SHP77 treated with DMSO at 0.1 percent for 48 hours (cell line): Measurements from ENCODE around the gene ATP11A.
"Not testable (repeated sequence)": the region's sequence is repeated elsewhere in the genome, so short reads cannot be mapped to it uniquely, and the experiment has no call there.

Source experiments
- DNase-seq: peaks from one replicate; lab custom pipeline; 2025; lab: John Stamatoyannopoulos, UW

The ATP11A gene

DNA sequence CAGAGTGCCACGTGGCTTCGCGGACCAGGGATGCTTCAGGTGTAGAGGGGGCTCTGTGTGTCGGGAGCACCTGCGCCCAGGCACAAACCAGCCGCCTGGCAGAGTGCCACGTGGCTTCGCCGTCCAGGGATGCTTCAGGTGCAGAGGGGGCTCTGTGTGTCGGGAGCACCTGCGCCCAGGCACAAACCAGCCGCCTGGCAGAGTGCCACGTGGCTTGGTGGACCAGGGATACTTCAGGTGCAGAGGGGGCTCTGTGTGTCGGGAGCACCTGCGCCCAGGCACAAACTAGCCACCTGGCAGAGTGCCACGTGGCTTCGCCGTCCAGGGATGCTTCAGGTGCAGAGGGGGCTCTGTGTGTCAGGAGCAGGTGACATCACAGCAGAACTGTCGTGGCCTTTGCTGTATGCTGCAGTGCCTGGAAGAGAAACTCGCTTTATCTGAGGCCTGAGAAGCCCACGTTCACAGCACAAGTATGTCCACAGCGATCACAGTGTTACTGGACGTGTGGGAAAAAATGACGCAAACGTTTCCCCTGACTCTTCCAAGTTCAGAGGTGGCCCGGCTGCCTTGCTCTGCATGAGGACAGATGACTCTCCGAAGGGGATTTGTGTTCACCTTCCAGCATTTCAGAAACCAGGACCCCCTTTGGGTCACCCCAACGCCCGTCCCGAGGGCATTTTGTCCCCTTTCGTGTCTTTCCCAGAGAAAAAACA is 151.6 kb downstream of the ATP11A start:
- DNase-seq, result not testable (repeated sequence)

DNA sequence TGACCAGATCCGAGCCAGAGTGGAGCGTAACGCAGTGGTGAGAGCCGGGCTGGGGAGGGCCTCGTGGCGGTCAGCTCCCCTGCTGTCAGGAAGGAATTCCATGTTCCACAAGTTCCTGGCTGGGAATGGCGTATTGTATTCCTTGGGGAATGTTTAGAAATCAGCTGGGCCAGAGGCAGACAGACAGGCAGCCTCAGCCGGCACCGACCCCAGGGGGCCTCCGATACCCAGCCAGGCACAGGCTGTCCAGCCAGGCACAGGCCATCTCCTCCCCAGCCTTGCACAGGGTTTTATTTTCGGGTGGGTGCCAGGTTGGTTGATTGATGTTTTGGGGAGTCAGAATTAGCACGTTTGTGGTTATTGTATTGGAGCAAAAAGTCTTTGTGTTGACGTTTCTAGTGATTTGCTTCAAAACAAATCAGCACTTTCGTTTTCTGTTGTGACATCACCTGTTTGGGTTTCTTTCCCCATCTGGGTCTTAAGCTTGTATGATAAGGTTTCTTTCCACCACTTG is 152.6 kb downstream of the ATP11A start:
- no peak for DNase-seq

- no peak for DNase-seq
These were observed 153.1 kb downstream of the ATP11A start for GRCh38 chr13:112842931-112843391.

- no peak for DNase-seq
These were observed 153.7 kb downstream of the ATP11A start for GRCh38 chr13:112843392-112844111.

DNA sequence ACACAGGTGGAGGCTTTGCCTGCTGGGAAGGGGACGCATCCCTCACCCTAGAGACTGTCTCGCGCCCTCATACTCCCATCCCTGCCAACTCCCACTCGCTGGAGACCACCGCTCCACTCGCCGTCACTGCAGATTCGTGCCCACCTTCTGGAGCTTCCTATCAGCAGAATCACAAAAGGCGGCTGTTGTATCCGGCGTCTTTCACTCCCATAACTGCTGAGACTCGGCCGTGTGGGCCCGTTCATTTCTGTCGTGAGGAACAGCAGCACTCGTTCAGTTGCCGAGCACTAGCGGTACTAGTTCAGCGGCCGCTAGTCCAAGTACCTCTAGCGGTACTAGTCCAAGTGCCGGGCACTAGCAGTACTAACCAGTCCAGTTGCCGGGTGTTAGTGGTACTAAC is 154.6 kb downstream of the ATP11A start:
- no peak for DNase-seq

GRCh38 chr13:112844879-112845278 is 155.0 kb downstream of the ATP11A start:
- no peak for DNase-seq

- no peak for DNase-seq
These were observed 155.8 kb downstream of the ATP11A start for GRCh38 chr13:112845511-112846144.

- DNase-seq, result no peak
These were observed 156.7 kb downstream of the ATP11A start for GRCh38 chr13:112846411-112847115.

GRCh38 chr13:112849500-112849899 is 159.7 kb downstream of the ATP11A start:
- DNase-seq, result peak; percentile 100

GRCh38 chr13:112850273-112850672 is 160.4 kb downstream of the ATP11A start:
- DNase-seq, result no peak

GRCh38 chr13:112851107-112852038 is 161.5 kb downstream of the ATP11A start:
- DNase-seq, result no peak

DNA sequence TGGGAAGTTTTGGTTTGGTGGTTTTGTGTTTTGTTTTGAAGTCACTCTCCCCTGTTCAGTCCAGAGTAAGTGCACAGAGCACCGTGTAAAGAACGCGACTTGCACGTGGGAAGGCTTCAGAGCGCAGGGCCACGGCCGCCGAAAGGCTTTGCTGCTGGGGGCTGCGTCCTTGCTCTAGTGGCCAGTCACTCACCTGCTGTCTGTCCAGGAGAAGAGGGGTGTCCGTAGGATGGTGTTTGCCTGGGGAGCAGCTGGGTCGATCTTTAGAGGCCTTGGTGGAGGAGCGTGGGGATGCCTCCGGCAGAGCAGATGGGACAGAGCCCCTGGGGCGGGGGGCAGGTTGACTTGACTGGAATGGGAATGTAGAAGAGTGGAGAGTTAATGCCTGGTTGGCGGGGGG is 162.6 kb downstream of the ATP11A start:
- no peak for DNase-seq

DNA sequence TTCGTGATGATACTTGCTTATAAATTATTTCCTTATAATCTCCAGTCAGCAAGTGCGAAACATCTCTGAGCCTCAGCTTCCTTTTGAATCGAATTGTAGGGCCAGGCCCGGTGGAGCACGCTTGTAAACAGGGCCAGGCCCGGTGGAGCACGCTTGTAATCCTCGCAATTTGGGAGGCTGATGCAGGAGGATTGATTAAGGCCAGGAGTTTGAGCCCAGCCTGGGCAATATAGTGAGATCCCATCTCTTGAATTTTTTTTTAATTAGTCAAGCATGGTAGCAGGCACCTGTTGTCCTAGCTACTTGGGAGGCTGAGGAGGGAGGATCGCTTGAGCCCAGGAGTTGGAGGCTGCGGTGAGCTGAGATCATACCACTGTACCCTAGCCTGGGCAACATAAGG is 163.0 kb downstream of the ATP11A start:
- no peak for DNase-seq

DNA sequence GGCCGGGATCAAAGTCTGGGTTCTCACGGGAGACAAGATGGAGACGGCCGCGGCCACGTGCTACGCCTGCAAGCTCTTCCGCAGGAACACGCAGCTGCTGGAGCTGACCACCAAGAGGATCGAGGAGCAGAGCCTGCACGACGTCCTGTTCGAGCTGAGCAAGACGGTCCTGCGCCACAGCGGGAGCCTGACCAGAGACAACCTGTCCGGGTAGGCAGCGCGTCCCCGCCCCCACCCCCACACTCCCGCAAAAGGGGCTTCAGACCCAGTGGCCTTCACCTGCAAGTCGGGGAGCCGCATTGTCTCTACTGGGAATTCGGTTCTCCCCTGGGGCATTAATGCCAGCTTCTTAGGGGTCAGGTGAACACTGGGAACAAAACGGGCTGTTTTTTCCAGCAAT is 164.5 kb downstream of the ATP11A start:
- no peak for DNase-seq

DNA sequence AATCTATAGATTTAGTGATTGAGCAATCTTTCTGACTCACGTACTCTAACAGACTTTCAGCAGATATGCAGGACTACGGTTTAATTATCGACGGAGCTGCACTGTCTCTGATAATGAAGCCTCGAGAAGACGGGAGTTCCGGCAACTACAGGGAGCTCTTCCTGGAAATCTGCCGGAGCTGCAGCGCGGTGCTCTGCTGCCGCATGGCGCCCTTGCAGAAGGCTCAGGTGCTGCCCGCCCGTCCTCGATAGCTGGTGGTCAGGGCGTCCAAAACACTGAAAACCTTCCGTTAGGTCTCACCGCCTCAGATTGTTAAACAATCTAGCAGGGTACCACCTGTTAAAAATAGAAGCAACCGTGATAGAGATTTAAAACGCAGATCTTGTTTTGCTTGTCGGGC is 166.0 kb downstream of the ATP11A start:
- DNase-seq, result no peak

DNA sequence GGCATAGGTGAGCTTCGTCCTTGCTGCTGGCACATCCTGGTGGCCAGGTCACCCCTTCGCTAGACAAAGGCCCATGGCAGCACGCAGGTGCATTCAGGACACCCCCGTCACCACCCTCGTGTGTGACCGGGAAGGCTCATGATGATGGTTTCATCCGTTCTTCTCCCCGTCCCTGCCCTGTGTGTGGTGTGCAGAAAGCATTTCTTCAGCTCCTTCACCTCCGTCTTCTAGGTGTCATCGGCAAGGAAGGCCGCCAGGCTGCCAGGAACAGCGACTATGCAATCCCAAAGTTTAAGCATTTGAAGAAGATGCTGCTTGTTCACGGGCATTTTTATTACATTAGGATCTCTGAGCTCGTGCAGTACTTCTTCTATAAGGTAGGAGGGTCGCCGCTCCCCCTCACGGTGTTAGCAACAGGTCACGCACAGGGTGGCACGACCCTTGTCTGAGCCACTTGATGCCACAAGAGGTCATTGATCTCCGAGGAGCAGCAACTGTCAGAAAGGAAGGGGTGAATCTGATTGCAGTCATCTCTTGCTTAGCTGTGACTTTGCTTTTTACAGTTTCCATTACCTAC is 168.2 kb downstream of the ATP11A start:
- no peak for DNase-seq

- DNase-seq, result no peak
These were observed 169.4 kb downstream of the ATP11A start for GRCh38 chr13:112859128-112859816.

DNA sequence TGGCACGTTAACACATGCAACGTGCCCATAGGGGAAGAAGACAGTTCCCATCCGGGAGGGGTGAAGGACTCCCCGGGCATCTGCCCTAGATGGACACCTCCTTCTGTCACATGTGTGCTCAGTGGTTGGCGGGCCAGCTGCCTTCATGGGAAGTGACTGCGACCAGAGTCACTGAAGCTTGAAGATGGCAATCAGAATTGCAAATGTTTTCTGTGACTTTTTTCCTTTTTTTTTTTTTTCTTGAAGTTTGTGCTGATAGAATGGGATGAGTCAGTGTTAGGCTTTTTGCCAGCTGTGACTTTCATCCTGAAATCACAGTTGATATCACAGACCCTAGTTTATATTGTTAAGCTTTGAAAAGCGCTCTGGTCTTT is 170.0 kb downstream of the ATP11A start:
- no peak for DNase-seq

- no peak for DNase-seq
These were observed 172.2 kb downstream of the ATP11A start for GRCh38 chr13:112861876-112862615.
